HFFc6 (cell line): ENCODE measurements around the gene TACR1. TPM values are rescaled to one million over a fixed set of nuclear protein-coding genes. Genes with fewer than 3 reads are reported as not detected.
A peak's percentile ranks its signal among the peaks of the same experiment; 100 is the strongest.

ENCODE experiments used
- DNase-seq: peaks from one replicate; pipeline ENCODE4 v3.0.0-alpha.2; 2018
- H3K27ac Mint-ChIP-seq: 2 replicates; pipeline ENCODE4 v1.8.0; 2020; ENCODE audit warnings: mild to moderate bottlenecking, mixed read lengths
- H3K27me3 Mint-ChIP-seq: 2 replicates; pipeline ENCODE4 v1.8.0; 2021; ENCODE audit warnings: mild to moderate bottlenecking, moderate library complexity, mixed read lengths; ENCODE audit not compliant: insufficient read depth
- H3K36me3 Mint-ChIP-seq: 2 replicates; pipeline ENCODE4 v1.8.0; 2021; ENCODE audit warnings: low read depth, mixed read lengths
- H3K4me1 Mint-ChIP-seq: 2 replicates; pipeline ENCODE4 v1.8.0; 2020; ENCODE audit warnings: low read depth, mixed read lengths
- H3K4me3 Mint-ChIP-seq: 2 replicates; pipeline ENCODE4 v1.8.0; 2020; ENCODE audit warnings: mild to moderate bottlenecking, moderate library complexity, mixed read lengths
- H3K9me3 Mint-ChIP-seq: 2 replicates; pipeline ENCODE4 v1.8.0; 2020; ENCODE audit warnings: mild to moderate bottlenecking, mixed read lengths
- total RNA-seq, 6 experiments: library from RNA; stranded (reverse); fragmentation: NEBNext Ultra II Directional; extraction: Animal tissue kit (Norgen Biotek cat#: 25700); gene quantifications; 2 replicates in 1 of 6; 3 replicates in 5 of 6; pipeline ENCODE4 v1.2.3, GENCODE V29; 2021
- TF ChIP-seq, protein P1 (sequence below): fragments of 200-600 bp; sonication (generic); IDR thresholded peaks from 2 replicates; pipeline ENCODE4 v1.5.0; 2021; ENCODE audit warnings: antibody characterized with exemption, mild to moderate bottlenecking

Gene TACR1
- total RNA-seq, 6 experiments from 2014 or later, result 0.10 to 0.18 (median 0.17) TPM; not detected in 1

DNA sequence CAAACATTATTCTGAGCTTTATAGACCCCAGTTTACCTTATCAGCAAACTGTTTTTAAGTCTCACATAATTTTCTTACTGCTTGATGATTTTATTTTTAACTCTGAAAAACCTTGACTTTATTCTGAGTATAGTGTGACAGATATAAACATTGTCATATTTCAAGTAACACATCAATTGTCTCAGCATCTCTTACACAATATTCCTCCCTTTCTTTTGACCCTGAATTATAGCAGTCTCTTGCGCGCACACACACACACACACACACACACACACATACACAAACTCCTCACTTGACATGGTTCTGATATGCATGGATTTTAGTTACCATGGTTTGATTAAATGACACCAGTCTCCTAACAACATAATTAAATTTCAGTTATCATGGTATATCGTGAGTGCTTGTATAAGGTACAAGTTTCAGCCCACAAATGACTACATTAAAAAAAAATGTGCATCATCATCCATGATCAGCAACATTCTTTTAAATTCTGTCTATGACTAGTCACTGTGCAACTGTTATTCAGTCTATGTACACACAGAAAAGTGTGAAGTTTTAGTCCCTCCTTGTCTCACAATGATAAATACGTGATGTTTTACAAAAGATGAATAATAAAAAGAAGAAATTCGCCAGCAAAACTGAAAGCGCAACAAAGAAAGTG is 39.5 kb upstream of the TACR1 start:
- H3K27me3 Mint-ChIP-seq, result no peaks in the 10 kb centered on the region; the same call in 1 of the 2 replicates
- peak overlapping the region; percentile 99 for H3K27ac Mint-ChIP-seq
- H3K4me1 Mint-ChIP-seq, result peaks cover 58% of the 10 kb centered on the region
- H3K4me3 Mint-ChIP-seq, result peak overlapping the region; percentile 87
- peak; percentile 94 for DNase-seq
- TF ChIP-seq, protein P1, sequence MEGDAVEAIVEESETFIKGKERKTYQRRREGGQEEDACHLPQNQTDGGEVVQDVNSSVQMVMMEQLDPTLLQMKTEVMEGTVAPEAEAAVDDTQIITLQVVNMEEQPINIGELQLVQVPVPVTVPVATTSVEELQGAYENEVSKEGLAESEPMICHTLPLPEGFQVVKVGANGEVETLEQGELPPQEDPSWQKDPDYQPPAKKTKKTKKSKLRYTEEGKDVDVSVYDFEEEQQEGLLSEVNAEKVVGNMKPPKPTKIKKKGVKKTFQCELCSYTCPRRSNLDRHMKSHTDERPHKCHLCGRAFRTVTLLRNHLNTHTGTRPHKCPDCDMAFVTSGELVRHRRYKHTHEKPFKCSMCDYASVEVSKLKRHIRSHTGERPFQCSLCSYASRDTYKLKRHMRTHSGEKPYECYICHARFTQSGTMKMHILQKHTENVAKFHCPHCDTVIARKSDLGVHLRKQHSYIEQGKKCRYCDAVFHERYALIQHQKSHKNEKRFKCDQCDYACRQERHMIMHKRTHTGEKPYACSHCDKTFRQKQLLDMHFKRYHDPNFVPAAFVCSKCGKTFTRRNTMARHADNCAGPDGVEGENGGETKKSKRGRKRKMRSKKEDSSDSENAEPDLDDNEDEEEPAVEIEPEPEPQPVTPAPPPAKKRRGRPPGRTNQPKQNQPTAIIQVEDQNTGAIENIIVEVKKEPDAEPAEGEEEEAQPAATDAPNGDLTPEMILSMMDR, result no peak
- H3K9me3 Mint-ChIP-seq, result peaks cover 21% of the 10 kb centered on the region
- H3K36me3 Mint-ChIP-seq, result peaks cover 31% of the 10 kb centered on the region

DNA sequence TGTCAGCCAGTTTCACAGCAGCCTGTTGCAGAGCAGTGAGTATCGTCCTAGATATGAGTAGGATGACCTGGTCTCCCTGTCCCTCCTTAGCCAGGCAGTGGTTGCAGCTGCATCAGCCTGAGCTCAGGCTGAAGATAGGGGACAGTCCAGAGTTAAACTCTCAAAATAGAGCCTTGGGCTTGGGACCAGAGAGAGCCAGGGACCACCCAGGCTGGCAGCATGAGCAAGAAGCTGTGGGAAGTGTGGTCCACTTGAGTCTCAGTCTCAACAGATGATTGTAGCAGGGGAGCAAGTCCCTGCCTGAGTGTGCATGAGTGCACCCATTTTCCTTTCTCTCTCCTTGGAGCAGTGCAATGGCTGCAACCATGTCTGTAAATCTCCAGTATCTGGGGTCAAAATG is 38.0 kb upstream of the TACR1 start:
- Mint-ChIP-seq H3K36me3 (peaks cover 16% of the 10 kb centered on the region), H3K27ac (peak overlapping the region; percentile 99; the same call in 1 of the 2 replicates), H3K27me3 (no peaks in the 10 kb centered on the region; the same call in 1 of the 2 replicates), H3K4me1 (peaks cover 58% of the 10 kb centered on the region), H3K9me3 (peaks cover 9% of the 10 kb centered on the region), H3K4me3 (no peak overlapping the region)
- DNase-seq, result no peak
- TF ChIP-seq, protein P1, result no peak

DNA sequence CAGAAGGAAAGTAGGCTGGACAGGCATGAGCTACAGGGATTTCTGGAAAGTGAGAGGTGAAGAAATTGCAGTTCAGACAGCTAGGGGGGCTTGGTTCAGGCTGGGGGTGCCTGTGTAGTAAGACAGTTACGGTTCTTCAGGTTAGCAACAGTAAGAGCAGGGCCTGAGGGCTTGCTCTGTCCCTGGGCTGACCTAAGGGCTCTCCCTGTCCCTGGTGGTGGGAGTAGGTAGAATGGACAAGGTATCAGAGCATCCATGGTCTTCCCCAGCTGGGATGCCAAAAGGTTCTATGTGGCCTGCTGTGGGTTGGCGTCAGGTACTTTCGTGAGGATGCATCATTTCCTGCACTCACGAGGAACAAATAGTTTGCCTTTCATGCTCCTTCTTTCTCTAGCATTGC is 34.6 kb upstream of the TACR1 start:
- H3K27me3 Mint-ChIP-seq, result no peaks in the 10 kb centered on the region; the same call in 1 of the 2 replicates
- peaks cover 6% of the 10 kb centered on the region; the same call in 1 of the 2 replicates for H3K36me3 Mint-ChIP-seq
- peaks cover 32% of the 10 kb centered on the region for H3K4me1 Mint-ChIP-seq
- no peak overlapping the region for H3K4me3 Mint-ChIP-seq
- H3K27ac Mint-ChIP-seq, result no peak overlapping the region
- TF ChIP-seq, protein P1, result no peak
- no peaks in the 10 kb centered on the region for H3K9me3 Mint-ChIP-seq
- DNase-seq, result no peak

DNA sequence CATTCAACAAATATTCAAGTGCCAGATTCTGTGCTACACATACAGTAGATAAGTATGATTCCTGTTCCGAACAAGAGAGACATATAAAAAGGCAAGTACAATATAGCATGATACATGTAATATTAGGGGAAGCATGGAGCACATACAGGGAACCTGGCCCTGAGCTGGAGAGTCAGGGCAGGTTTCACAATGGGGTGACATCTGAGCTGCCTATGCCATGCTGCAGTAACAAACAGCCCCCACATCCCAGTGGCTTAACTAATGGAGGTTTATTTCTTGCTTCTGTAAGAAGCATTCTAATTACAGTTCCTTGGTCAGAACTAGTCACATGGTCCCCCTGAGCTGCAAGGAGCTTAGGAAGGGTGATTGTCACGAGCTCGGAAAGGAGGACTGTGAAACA is 27.3 kb upstream of the TACR1 start:
- peaks cover 2% of the 10 kb centered on the region; the same call in 1 of the 2 replicates for H3K27me3 Mint-ChIP-seq
- peaks cover 21% of the 10 kb centered on the region for H3K4me1 Mint-ChIP-seq
- H3K9me3 Mint-ChIP-seq, result no peaks in the 10 kb centered on the region
- peaks cover 3% of the 10 kb centered on the region; the same call in 1 of the 2 replicates for H3K36me3 Mint-ChIP-seq
- TF ChIP-seq, protein P1, result no peak
- no peak for DNase-seq
- no peak overlapping the region for H3K4me3 Mint-ChIP-seq
- H3K27ac Mint-ChIP-seq, result no peak overlapping the region

DNA sequence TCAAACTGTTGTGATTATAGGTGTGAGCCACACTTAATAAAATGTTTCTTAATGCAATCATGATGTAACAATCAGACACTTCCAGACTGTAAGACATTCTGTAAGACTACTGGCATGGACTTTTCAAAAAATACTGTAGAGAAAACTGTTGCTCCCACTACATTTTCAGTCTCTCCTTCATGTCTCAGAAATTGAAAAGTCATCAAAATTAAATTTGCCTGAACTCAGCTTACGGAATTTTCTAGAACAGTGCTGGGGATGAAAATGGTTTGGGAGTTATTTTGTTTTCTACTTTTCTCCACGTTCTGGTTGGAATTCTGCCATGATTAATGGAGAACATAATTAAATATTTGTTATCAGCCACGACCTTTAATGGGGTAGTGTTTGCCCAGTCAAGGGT is 26.8 kb upstream of the TACR1 start:
- DNase-seq, result no peak
- Mint-ChIP-seq H3K9me3 (no peaks in the 10 kb centered on the region), H3K27ac (no peak overlapping the region), H3K4me1 (peaks cover 26% of the 10 kb centered on the region), H3K27me3 (peaks cover 2% of the 10 kb centered on the region; the same call in 1 of the 2 replicates), H3K36me3 (peaks cover 4% of the 10 kb centered on the region; the same call in 1 of the 2 replicates), H3K4me3 (no peak overlapping the region)
- TF ChIP-seq, protein P1, result no peak
